ENCODE measurements around the gene KDM6A. TPM values are rescaled to one million over a fixed set of nuclear protein-coding genes. Genes with fewer than 3 reads are reported as not detected.
A peak's percentile ranks its signal among the peaks of the same experiment; 100 is the strongest.
"Not testable (repeated sequence)": the region's sequence is repeated elsewhere in the genome, so short reads cannot be mapped to it uniquely, and the experiment has no call there.

Gene KDM6A
- 10 to 100 TPM; 31.7 to 42.3 TPM for total RNA-seq
- 10 to 100 TPM in 1 of 2 donors, 1 to 10 TPM in 1; 6.3 to 13.3 TPM for polyA plus RNA-seq
- long read RNA-seq, donor 1, partial matches to known transcripts = 8 of 21 reads
- long read RNA-seq, donor 1, other reads (novel, unspliced or antisense) = 13 of 21 reads
- long read RNA-seq, donor 2, full-length matches to known transcripts = 3 of 26 reads
- long read RNA-seq, donor 2, partial matches to known transcripts = 5 of 26 reads
- long read RNA-seq, donor 2, other reads (novel, unspliced or antisense) = 18 of 26 reads

GRCh38 chrX:44872821-44873414, at the start of gene KDM6A:
KDM6A (plus strand) TSS chrX:44873188; CDS start chrX:44873552, 364 bp downstream.
- WGBS, 2 donors = 1% methylated on average over 51 to 61 of the region's 61 CpGs
- peak; percentile 100 for DNase-seq
- Histone ChIP-seq H3K4me1 (ENCODE audit: control insufficient read depth in 1 of 2, insufficient read depth in 2 of 2, low read length in 2 of 2) (no peaks in the 10 kb centered on the region), H3K4me3 (ENCODE audit: low read length in 2 of 2) (peak within 1 kb of the TSS; percentile 81 to 97), H3K9me3 (ENCODE audit: control insufficient read depth, low read length) (no peaks in the 10 kb centered on the region), H3K27ac (ENCODE audit: low read depth in 1 of 2, low read length in 2 of 2) (peak within 1 kb of the TSS; percentile 46 to 79), H3K27me3 (ENCODE audit: control insufficient read depth in 1 of 2, insufficient read depth in 2 of 2, low read length in 1 of 2) (no peaks in the 10 kb centered on the region), H3K36me3 (ENCODE audit: control insufficient read depth in 1 of 2, insufficient read depth in 2 of 2, low read length in 1 of 2) (no peaks in the 10 kb centered on the region)
- ATAC-seq (ENCODE audit: low FRiP score) = peak; percentile 97
- intact Hi-C loops (cut with DNase I) = loop anchor here in 1 of 2 donors (10.0 kb wide), 1 partner anchor 192 kb away; no protein-coding TSS in a partner anchor

GRCh38 chrX:44823193-44823592, 49.8 kb upstream of the KDM6A start:
- H3K36me3 ChIP-seq (ENCODE audit: control insufficient read depth in 1 of 2, insufficient read depth in 2 of 2, low read length in 1 of 2); ATAC-seq (ENCODE audit: low FRiP score); H3K4me3 ChIP-seq (ENCODE audit: low read length in 2 of 2); H3K4me1 ChIP-seq (ENCODE audit: control insufficient read depth in 1 of 2, insufficient read depth in 2 of 2, low read length in 2 of 2); intact Hi-C loops (cut with DNase I); H3K27ac ChIP-seq (ENCODE audit: low read depth in 1 of 2, low read length in 2 of 2); H3K9me3 ChIP-seq (ENCODE audit: control insufficient read depth, low read length); H3K27me3 ChIP-seq (ENCODE audit: control insufficient read depth in 1 of 2, insufficient read depth in 2 of 2, low read length in 1 of 2); DNase-seq: not testable (repeated sequence)
- WGBS, 2 donors = 93 to 96% methylated on average over 2 of the region's 2 CpGs

- ATAC-seq (ENCODE audit: low FRiP score) = no peak
- H3K4me1 ChIP-seq (ENCODE audit: control insufficient read depth in 1 of 2, insufficient read depth in 2 of 2, low read length in 2 of 2) = no peaks in the 10 kb centered on the region
Measured at GRCh38 chrX:44828008-44828605, 44.9 kb upstream of the KDM6A start.

GRCh38 chrX:44829832-44830231, 43.2 kb upstream of the KDM6A start:
- H3K36me3 ChIP-seq (ENCODE audit: control insufficient read depth in 1 of 2, insufficient read depth in 2 of 2, low read length in 1 of 2) = no peaks in the 10 kb centered on the region
- WGBS, 2 donors = 45 to 57% methylated on average over 2 of the region's 2 CpGs
- ATAC-seq (ENCODE audit: low FRiP score) (no peak), DNase-seq (no peak)
- intact Hi-C loops (cut with DNase I) = no loop called here
- H3K9me3 ChIP-seq (ENCODE audit: control insufficient read depth, low read length) = no peaks in the 10 kb centered on the region
- no peak overlapping the region for H3K27ac ChIP-seq (ENCODE audit: low read depth in 1 of 2, low read length in 2 of 2)
- H3K4me1 ChIP-seq (ENCODE audit: control insufficient read depth in 1 of 2, insufficient read depth in 2 of 2, low read length in 2 of 2) = no peaks in the 10 kb centered on the region
- no peak overlapping the region for H3K4me3 ChIP-seq (ENCODE audit: low read length in 2 of 2)
- no peaks in the 10 kb centered on the region for H3K27me3 ChIP-seq (ENCODE audit: control insufficient read depth in 1 of 2, insufficient read depth in 2 of 2, low read length in 1 of 2)

More at GRCh38 chrX:44828008-44828605, 44.9 kb upstream of the KDM6A start:
- intact Hi-C loops (cut with DNase I) = no loop called here
- H3K36me3 ChIP-seq (ENCODE audit: control insufficient read depth in 1 of 2, insufficient read depth in 2 of 2, low read length in 1 of 2) = no peaks in the 10 kb centered on the region
- no peaks in the 10 kb centered on the region for H3K27me3 ChIP-seq (ENCODE audit: control insufficient read depth in 1 of 2, insufficient read depth in 2 of 2, low read length in 1 of 2)
- H3K27ac ChIP-seq (ENCODE audit: low read depth in 1 of 2, low read length in 2 of 2) = no peak overlapping the region
- no peak for DNase-seq
- no peak overlapping the region for H3K4me3 ChIP-seq (ENCODE audit: low read length in 2 of 2)
- no peaks in the 10 kb centered on the region for H3K9me3 ChIP-seq (ENCODE audit: control insufficient read depth, low read length)
- 65 to 73% methylated on average over 4 of the region's 4 CpGs for WGBS, 2 donors

- intact Hi-C loops (cut with DNase I) = no loop called here
- Histone ChIP-seq H3K4me1 (ENCODE audit: control insufficient read depth in 1 of 2, insufficient read depth in 2 of 2, low read length in 2 of 2) (no peaks in the 10 kb centered on the region), H3K9me3 (ENCODE audit: control insufficient read depth, low read length) (no peaks in the 10 kb centered on the region), H3K36me3 (ENCODE audit: control insufficient read depth in 1 of 2, insufficient read depth in 2 of 2, low read length in 1 of 2) (no peaks in the 10 kb centered on the region), H3K27ac (ENCODE audit: low read depth in 1 of 2, low read length in 2 of 2) (no peak overlapping the region), H3K27me3 (ENCODE audit: control insufficient read depth in 1 of 2, insufficient read depth in 2 of 2, low read length in 1 of 2) (no peaks in the 10 kb centered on the region), H3K4me3 (ENCODE audit: low read length in 2 of 2) (no peak overlapping the region)
- 81 to 86% methylated on average over 10 of the region's 10 CpGs for WGBS, 2 donors
- ATAC-seq (ENCODE audit: low FRiP score) (no peak), DNase-seq (no peak)
Measured at GRCh38 chrX:44842550-44843317, 30.3 kb upstream of the KDM6A start.

GRCh38 chrX:44843318-44843702, 29.7 kb upstream of the KDM6A start:
- intact Hi-C loops (cut with DNase I) = no loop called here

GRCh38 chrX:44843753-44844152, 29.2 kb upstream of the KDM6A start, which contains the start of gene DUSP21:
DUSP21 (plus strand) TSS chrX:44844021; CDS start chrX:44844133, 112 bp downstream.
- intact Hi-C loops (cut with DNase I) = no loop called here
- WGBS, 2 donors = 87 to 92% methylated on average over 16 of the region's 16 CpGs
- Histone ChIP-seq H3K4me3 (ENCODE audit: low read length in 2 of 2) (no peak within 1 kb of the TSS), H3K9me3 (ENCODE audit: control insufficient read depth, low read length) (no peaks in the 10 kb centered on the region), H3K4me1 (ENCODE audit: control insufficient read depth in 1 of 2, insufficient read depth in 2 of 2, low read length in 2 of 2) (no peaks in the 10 kb centered on the region), H3K27ac (ENCODE audit: low read depth in 1 of 2, low read length in 2 of 2) (no peak within 1 kb of the TSS), H3K27me3 (ENCODE audit: control insufficient read depth in 1 of 2, insufficient read depth in 2 of 2, low read length in 1 of 2) (no peaks in the 10 kb centered on the region), H3K36me3 (ENCODE audit: control insufficient read depth in 1 of 2, insufficient read depth in 2 of 2, low read length in 1 of 2) (no peaks in the 10 kb centered on the region)
- DNase-seq (no peak), ATAC-seq (ENCODE audit: low FRiP score) (no peak)

More at GRCh38 chrX:44843318-44843702, 29.7 kb upstream of the KDM6A start:
- ATAC-seq (ENCODE audit: low FRiP score) (no peak), DNase-seq (no peak)
- Histone ChIP-seq H3K27me3 (ENCODE audit: control insufficient read depth in 1 of 2, insufficient read depth in 2 of 2, low read length in 1 of 2) (no peaks in the 10 kb centered on the region), H3K36me3 (ENCODE audit: control insufficient read depth in 1 of 2, insufficient read depth in 2 of 2, low read length in 1 of 2) (no peaks in the 10 kb centered on the region), H3K9me3 (ENCODE audit: control insufficient read depth, low read length) (no peaks in the 10 kb centered on the region), H3K4me1 (ENCODE audit: control insufficient read depth in 1 of 2, insufficient read depth in 2 of 2, low read length in 2 of 2) (no peaks in the 10 kb centered on the region), H3K27ac (ENCODE audit: low read depth in 1 of 2, low read length in 2 of 2) (no peak overlapping the region), H3K4me3 (ENCODE audit: low read length in 2 of 2) (no peak overlapping the region)
- 83 to 86% methylated on average over 2 of the region's 2 CpGs for WGBS, 2 donors

GRCh38 chrX:44844204-44844603, 28.8 kb upstream of the KDM6A start:
- WGBS, 2 donors = 95 to 96% methylated on average over 26 of the region's 26 CpGs
- no peak for ATAC-seq (ENCODE audit: low FRiP score)

More at GRCh38 chrX:44844204-44844603, 28.8 kb upstream of the KDM6A start:
- H3K4me1 ChIP-seq (ENCODE audit: control insufficient read depth in 1 of 2, insufficient read depth in 2 of 2, low read length in 2 of 2) = no peaks in the 10 kb centered on the region
- no peaks in the 10 kb centered on the region for H3K27me3 ChIP-seq (ENCODE audit: control insufficient read depth in 1 of 2, insufficient read depth in 2 of 2, low read length in 1 of 2)
- no peak overlapping the region for H3K27ac ChIP-seq (ENCODE audit: low read depth in 1 of 2, low read length in 2 of 2)
- no peak for DNase-seq
- no peaks in the 10 kb centered on the region for H3K9me3 ChIP-seq (ENCODE audit: control insufficient read depth, low read length)
- H3K36me3 ChIP-seq (ENCODE audit: control insufficient read depth in 1 of 2, insufficient read depth in 2 of 2, low read length in 1 of 2) = no peaks in the 10 kb centered on the region
- H3K4me3 ChIP-seq (ENCODE audit: low read length in 2 of 2) = no peak overlapping the region
- intact Hi-C loops (cut with DNase I) = no loop called here
